Vagina (tissue), 2 donors: ENCODE data around the gene KRT15. TPM values are rescaled to one million over a fixed set of nuclear protein-coding genes. Genes with fewer than 3 reads are reported as not detected.

Experiments
- DNase-seq, 2 donors: peaks; one replicate each; pipeline ENCODE4 v3.0.0-alpha.2; 2017; ENCODE audit errors: extremely low spot score in 2 of 2
- H3K27ac ChIP-seq: fragments of 200-600 bp; sonication (generic); one replicate; pipeline ENCODE4 v1.5.1; 2019
- H3K27me3 ChIP-seq: fragments of 200-600 bp; sonication (generic); one replicate; pipeline ENCODE4 v1.5.1; 2019
- H3K36me3 ChIP-seq, 2 donors: fragments of 200-600 bp; sonication (generic); one replicate each; pipeline ENCODE4 v1.5.1; 2017 to 2019
- H3K4me1 ChIP-seq: fragments of 200-600 bp; sonication (generic); one replicate; pipeline ENCODE4 v1.5.1; 2019
- H3K4me3 ChIP-seq, 2 donors: fragments of 200-600 bp; sonication (generic); 1 replicate in 1 of 2; 2 replicates in 1 of 2; pipeline ENCODE4 v1.5.1; 2016 to 2019
- H3K9me3 ChIP-seq: fragments of 200-600 bp; sonication (generic); one replicate; pipeline ENCODE4 v1.5.1; 2019
- CTCF ChIP-seq, 3 experiments: fragments of 450-650 bp in 2 of 3; fragments of 200-600 bp in 1 of 3; sonication (generic) in 1 of 3; IDR thresholded peaks; one replicate each; pipeline ENCODE4 v1.5.1; 2017 to 2019; ENCODE audit warnings: antibody characterized with exemption in 3 of 3, mild to moderate bottlenecking in 2 of 3, moderate library complexity in 2 of 3
- POLR2A ChIP-seq, 2 donors: fragments of 450-650 bp; IDR thresholded peaks; one replicate each; pipeline ENCODE4 v1.6.1; 2017; ENCODE audit warnings: antibody characterized with exemption in 2 of 2, mild to moderate bottlenecking in 2 of 2, moderate library complexity in 2 of 2
- POLR2AphosphoS5 ChIP-seq, 2 donors: sonication (generic); formaldehyde crosslinking; IDR thresholded peaks; one replicate each; pipeline ENCODE4 v1.9.0; 2017; ENCODE audit warnings: antibody characterized with exemption in 2 of 2, mild to moderate bottlenecking in 2 of 2, low read depth in 1 of 2; ENCODE audit not compliant: insufficient read depth in 1 of 2
- intact Hi-C: fragments of 100-400 bp; cut with DNase I; formaldehyde crosslinking; loops from one replicate; pipeline ENCODE4 v1.15.1; 2023
- microRNA-seq: library from miRNA; unstranded; fragments of <30 nt; microRNA quantifications from one replicate; pipeline ENCODE4, GENCODE V29; 2017; ENCODE audit warnings: borderline number of aligned reads, borderline replicate concordance
- small RNA-seq: library from RNA; depleted of rRNA; stranded (forward); fragments of <200 nt; gene quantifications from one replicate; pipeline ENCODE3, GENCODE V24; 2016
- total RNA-seq: library from RNA; depleted of rRNA; stranded (reverse); fragments of >200 nt; gene quantifications from one replicate; pipeline ENCODE4 v1.2.3, GENCODE V29; 2016

KRT15 gene
- total RNA-seq, 1 donor from 2014 or later: 931 TPM

DNA sequence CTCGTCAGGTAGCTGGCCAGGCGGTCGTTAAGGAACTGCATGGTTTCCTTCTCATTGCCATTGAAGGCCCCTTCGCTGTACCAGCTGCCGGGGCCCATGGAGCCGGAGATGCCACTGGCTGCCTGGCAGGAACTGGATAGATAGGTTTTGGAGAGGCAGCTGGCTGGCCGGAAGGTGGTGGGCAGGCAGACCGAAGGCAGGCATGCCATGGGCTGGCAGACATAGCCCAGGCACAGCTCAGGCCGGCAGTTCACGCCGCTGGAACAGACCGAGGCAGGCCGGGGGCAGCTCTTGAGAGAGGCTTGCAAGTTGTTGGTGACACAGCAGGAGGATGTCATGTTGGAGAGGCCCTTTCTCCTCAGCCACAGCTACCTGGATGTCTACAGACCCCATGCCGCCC is 51.7 kb downstream of the KRT15 start, which contains the start of gene KRT32:
TSS of gene KRT32 (minus strand) at position 399 of the 400 bp plus-strand sequence. CDS start at position 338, 61 bp downstream.
- H3K4me3 ChIP-seq: no peak within 1 kb of the TSS
- H3K36me3 ChIP-seq: no peaks in the 10 kb centered on the region
- DNase-seq: no peak
- H3K4me1 ChIP-seq: peaks cover 36% of the 10 kb centered on the region
- no peak within 1 kb of the TSS for H3K27ac ChIP-seq
- TF ChIP-seq CTCF (IDR thresholded peaks at IDR 0.05) (no peak), POLR2A (IDR thresholded peaks at IDR 0.05) (no peak), POLR2AphosphoS5 (IDR thresholded peaks at IDR 0.05; ENCODE audit: insufficient read depth in 1 of 2, low read depth in 1 of 2) (no peak)
- no peaks in the 10 kb centered on the region for H3K9me3 ChIP-seq
- H3K27me3 ChIP-seq: no peaks in the 10 kb centered on the region
- intact Hi-C loops: no loop called here

DNA sequence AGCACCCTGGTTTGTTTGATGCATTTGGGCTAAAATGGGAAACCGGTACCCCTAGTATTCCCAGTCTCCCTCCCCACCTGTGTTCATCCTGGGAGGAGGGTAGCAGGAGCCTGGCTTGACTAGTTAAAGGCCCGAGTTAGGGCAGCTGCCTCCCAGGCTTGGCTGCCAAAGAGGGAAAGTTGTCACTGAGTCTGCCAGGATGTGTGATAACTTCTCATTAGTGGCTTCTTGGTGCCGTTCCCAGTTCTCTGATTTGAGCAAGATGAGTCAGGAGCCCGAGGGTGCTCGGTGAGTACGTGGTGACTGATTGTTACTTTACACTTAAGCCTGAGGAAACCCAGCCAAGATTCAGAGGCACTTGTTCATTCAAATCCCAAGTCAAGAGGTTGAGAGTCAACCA is 54.0 kb downstream of the KRT15 start:
- Histone ChIP-seq H3K27ac (no peak overlapping the region), H3K9me3 (no peaks in the 10 kb centered on the region), H3K27me3 (no peaks in the 10 kb centered on the region), H3K36me3 (no peaks in the 10 kb centered on the region), H3K4me3 (no peak overlapping the region), H3K4me1 (peaks cover 36% of the 10 kb centered on the region)
- intact Hi-C loops: no loop called here
- no peak for DNase-seq
- TF ChIP-seq CTCF (IDR thresholded peaks at IDR 0.05): no peak
- TF ChIP-seq POLR2AphosphoS5 (IDR thresholded peaks at IDR 0.05; ENCODE audit: insufficient read depth in 1 of 2, low read depth in 1 of 2): peak in 1 of 2 donors; percentile 81
- TF ChIP-seq POLR2A (IDR thresholded peaks at IDR 0.05): no peak

DNA sequence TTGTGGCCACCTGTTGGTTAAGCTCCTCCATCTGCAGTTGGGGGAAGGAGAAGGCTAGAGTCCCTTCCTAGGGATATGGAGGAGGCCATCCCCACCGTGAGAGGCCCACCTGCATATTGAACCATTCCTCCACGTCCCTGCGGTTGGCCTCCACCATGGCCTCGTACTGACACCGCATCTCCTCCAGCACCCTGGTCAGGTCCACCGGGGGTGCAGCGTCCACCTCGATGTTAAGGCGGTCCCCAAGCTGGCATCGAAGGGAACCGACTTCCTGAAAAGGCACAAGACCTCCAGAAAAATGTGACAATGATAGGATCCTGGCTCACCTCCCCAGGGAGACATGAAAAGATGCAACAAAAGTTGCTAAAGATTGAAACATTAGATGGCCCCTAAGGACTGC is 54.5 kb downstream of the KRT15 start:
- no peak overlapping the region for H3K27ac ChIP-seq
- intact Hi-C loops: no loop called here

GRCh38 chr17:41463746-41464145 is 54.9 kb downstream of the KRT15 start:
- DNase-seq: no peak
- H3K4me1 ChIP-seq: peaks cover 36% of the 10 kb centered on the region
- no peaks in the 10 kb centered on the region for H3K9me3 ChIP-seq
- no peaks in the 10 kb centered on the region for H3K27me3 ChIP-seq
- H3K4me3 ChIP-seq: no peak overlapping the region
- no peak overlapping the region for H3K27ac ChIP-seq
- intact Hi-C loops: no loop called here
- TF ChIP-seq POLR2A (IDR thresholded peaks at IDR 0.05): no peak
- no peak for TF ChIP-seq POLR2AphosphoS5 (IDR thresholded peaks at IDR 0.05; ENCODE audit: insufficient read depth in 1 of 2, low read depth in 1 of 2)
- TF ChIP-seq CTCF (IDR thresholded peaks at IDR 0.05): no peak
- no peaks in the 10 kb centered on the region for H3K36me3 ChIP-seq

More for the DNA sequence above, 54.5 kb downstream of the KRT15 start:
- no peaks in the 10 kb centered on the region for H3K9me3 ChIP-seq
- H3K36me3 ChIP-seq: no peaks in the 10 kb centered on the region
- no peak for DNase-seq
- no peak overlapping the region for H3K4me3 ChIP-seq
- no peaks in the 10 kb centered on the region for H3K27me3 ChIP-seq
- no peak for TF ChIP-seq POLR2A (IDR thresholded peaks at IDR 0.05)
- no peak for TF ChIP-seq CTCF (IDR thresholded peaks at IDR 0.05)
- TF ChIP-seq POLR2AphosphoS5 (IDR thresholded peaks at IDR 0.05; ENCODE audit: insufficient read depth in 1 of 2, low read depth in 1 of 2): no peak
- H3K4me1 ChIP-seq: peaks cover 36% of the 10 kb centered on the region

Small RNAs within 50 kb of the gene (microRNA-seq; reads per million reads assigned to microRNA genes)
- gene MIR6510: 203 reads per million, percentile 60 among the genes with 10 or more reads in this experiment

Small RNAs within 50 kb of the gene (small RNA-seq; reads per million reads assigned to genes)
- not detected for gene RNU2-32P

Other genes with a start within 250 kb of the KRT15 start
- gene KRTAP9-7, start 243.2 kb downstream of the KRT15 start, total RNA-seq: not detected
- not detected for gene KRTAP29-1, start 216.0 kb downstream of the KRT15 start, total RNA-seq
- not detected for gene KRTAP16-1, start 209.6 kb downstream of the KRT15 start, total RNA-seq
- gene KRTAP17-1, start 203.2 kb downstream of the KRT15 start, total RNA-seq: not detected
- 1.5 TPM for gene KRT33A, start 168.1 kb downstream of the KRT15 start, total RNA-seq
- gene KRT33B, start 149.1 kb downstream of the KRT15 start, total RNA-seq: not detected
- gene KRT34, start 136.6 kb downstream of the KRT15 start, total RNA-seq: 0.74 TPM
- not detected for gene KRT31, start 121.3 kb downstream of the KRT15 start, total RNA-seq
- not detected for gene KRT37, start 94.3 kb downstream of the KRT15 start, total RNA-seq
- gene KRT38, start 77.9 kb downstream of the KRT15 start, total RNA-seq: not detected
- not detected for gene KRT32, start 51.5 kb downstream of the KRT15 start, total RNA-seq
- gene KRT35, start 37.7 kb downstream of the KRT15 start, total RNA-seq: not detected
- not detected for gene KRT36, start 29.0 kb downstream of the KRT15 start, total RNA-seq
- gene KRT13, start 13.3 kb downstream of the KRT15 start, total RNA-seq: 10,968 TPM
- 198 TPM for gene KRT19, start 9.4 kb upstream of the KRT15 start, total RNA-seq
- gene KRT9, start 53.2 kb upstream of the KRT15 start, total RNA-seq: not detected
- 1,546 TPM for gene KRT14, start 68.0 kb upstream of the KRT15 start, total RNA-seq
- gene KRT16, start 93.9 kb upstream of the KRT15 start, total RNA-seq: 872 TPM
- 165 TPM for gene KRT17, start 105.7 kb upstream of the KRT15 start, total RNA-seq
- gene EIF1, start 170.0 kb upstream of the KRT15 start, total RNA-seq: 204 TPM
- not detected for gene GAST, start 193.4 kb upstream of the KRT15 start, total RNA-seq
- 1.2 TPM for gene HAP1, start 215.8 kb upstream of the KRT15 start, total RNA-seq